ENCODE results near the gene EPG5.

DNA sequence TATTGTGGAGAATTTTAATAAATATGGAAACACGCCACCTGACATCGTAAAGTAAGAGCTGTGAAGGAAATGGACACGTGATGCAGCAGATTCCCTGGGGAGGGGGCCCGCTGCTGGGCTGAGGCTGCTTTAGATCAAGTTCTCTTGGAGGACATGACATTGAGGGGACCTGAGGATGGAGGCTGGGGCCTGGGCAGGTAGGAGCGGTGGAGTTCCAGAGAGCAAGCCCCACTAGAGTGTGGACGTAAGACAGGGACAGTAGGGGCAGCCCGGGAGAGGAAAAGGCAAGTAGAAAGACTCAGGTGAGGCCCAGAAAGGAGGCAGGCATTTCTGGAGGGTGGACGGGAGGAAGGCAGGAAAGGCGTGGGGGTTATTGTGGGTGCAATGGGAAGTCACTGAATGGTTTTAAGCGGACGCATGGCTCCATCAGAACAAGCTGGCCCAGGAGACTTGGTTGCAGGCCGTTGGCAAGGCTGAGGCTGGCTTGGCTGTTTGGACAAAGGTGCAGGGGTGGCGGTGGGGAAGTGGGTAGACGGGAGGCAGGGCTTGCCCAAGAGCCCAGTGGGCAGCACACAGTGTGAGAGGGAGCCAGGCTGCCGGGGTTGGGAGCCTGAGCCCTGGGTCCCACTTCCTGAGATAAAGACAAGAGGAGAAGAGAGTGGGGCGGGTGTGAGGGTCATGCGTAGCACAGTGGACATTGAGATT, 125.9 kb downstream of the EPG5 start:
- TF ChIP-seq, protein P1, sequence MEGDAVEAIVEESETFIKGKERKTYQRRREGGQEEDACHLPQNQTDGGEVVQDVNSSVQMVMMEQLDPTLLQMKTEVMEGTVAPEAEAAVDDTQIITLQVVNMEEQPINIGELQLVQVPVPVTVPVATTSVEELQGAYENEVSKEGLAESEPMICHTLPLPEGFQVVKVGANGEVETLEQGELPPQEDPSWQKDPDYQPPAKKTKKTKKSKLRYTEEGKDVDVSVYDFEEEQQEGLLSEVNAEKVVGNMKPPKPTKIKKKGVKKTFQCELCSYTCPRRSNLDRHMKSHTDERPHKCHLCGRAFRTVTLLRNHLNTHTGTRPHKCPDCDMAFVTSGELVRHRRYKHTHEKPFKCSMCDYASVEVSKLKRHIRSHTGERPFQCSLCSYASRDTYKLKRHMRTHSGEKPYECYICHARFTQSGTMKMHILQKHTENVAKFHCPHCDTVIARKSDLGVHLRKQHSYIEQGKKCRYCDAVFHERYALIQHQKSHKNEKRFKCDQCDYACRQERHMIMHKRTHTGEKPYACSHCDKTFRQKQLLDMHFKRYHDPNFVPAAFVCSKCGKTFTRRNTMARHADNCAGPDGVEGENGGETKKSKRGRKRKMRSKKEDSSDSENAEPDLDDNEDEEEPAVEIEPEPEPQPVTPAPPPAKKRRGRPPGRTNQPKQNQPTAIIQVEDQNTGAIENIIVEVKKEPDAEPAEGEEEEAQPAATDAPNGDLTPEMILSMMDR (IDR thresholded peaks at IDR 0.05; ENCODE audit: poor library complexity, severe bottlenecking), result no peak
- TF ChIP-seq TAF1 (IDR thresholded peaks at IDR 0.05; ENCODE audit: low read depth) (no peak), POLR2AphosphoS5 (IDR thresholded peaks at IDR 0.05) (no peak), MXI1 (conservative IDR thresholded peaks at IDR 0.05; ENCODE audit: poor library complexity, severe bottlenecking) (no peak), EZH2 (IDR thresholded peaks at IDR 0.05; ENCODE audit: borderline replicate concordance, insufficient read depth, low read length, poor library complexity, severe bottlenecking) (no peak)
